Measurements from ENCODE around the gene ASPRV1. TPM values are rescaled to one million over a fixed set of nuclear protein-coding genes. Genes with fewer than 3 reads are reported as not detected.

Gene ASPRV1
- total RNA-seq, 1 donor from 2014 or later, result 0.63 TPM

DNA sequence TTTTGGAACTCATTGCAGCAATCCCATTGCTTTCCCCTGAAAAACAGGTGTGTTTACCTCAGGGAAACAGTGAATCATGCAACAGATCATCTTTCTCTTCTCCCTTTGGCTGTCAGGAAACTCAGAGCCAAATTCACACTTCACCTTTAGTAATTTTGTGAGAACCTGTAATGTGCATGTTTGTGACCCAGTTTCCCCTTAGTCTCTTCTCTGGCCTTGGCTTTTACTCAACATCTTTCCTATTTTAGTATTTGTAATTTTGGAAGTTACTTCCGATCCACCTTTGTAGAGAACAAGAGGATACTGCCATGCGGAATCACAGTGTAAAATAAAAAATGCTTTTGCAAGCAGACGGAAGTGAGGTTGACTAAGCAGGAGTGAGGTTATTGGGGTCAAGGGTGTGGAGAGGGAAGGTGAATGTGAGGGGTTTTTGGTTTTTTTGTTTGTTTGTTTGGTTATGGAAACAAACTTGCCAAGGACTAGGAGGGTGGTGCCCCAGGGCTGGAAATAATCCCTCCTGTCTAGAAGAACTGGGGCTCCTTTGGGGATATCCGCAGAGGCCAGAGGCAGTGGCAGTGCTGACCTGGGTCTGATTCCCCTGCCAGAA is 14.0 kb downstream of the ASPRV1 start:
- no peaks in the 10 kb centered on the region for H3K9me3 ChIP-seq (replicated peaks)
- H3K4me3 ChIP-seq, result no peak overlapping the region
- H3K27ac ChIP-seq (replicated peaks), result no peak overlapping the region
- H3K4me1 ChIP-seq, result no peaks in the 10 kb centered on the region
- no peak for TF ChIP-seq CTCF (IDR thresholded peaks at IDR 0.05; ENCODE audit: borderline replicate concordance)
- H3K27me3 ChIP-seq (ENCODE audit: low read depth), result peaks cover 9% of the 10 kb centered on the region
- intact Hi-C loops (cut with micrococcal nuclease), result no loop called here
- peaks cover 11% of the 10 kb centered on the region for H3K36me3 ChIP-seq
- DNase-seq, result no peak

DNA sequence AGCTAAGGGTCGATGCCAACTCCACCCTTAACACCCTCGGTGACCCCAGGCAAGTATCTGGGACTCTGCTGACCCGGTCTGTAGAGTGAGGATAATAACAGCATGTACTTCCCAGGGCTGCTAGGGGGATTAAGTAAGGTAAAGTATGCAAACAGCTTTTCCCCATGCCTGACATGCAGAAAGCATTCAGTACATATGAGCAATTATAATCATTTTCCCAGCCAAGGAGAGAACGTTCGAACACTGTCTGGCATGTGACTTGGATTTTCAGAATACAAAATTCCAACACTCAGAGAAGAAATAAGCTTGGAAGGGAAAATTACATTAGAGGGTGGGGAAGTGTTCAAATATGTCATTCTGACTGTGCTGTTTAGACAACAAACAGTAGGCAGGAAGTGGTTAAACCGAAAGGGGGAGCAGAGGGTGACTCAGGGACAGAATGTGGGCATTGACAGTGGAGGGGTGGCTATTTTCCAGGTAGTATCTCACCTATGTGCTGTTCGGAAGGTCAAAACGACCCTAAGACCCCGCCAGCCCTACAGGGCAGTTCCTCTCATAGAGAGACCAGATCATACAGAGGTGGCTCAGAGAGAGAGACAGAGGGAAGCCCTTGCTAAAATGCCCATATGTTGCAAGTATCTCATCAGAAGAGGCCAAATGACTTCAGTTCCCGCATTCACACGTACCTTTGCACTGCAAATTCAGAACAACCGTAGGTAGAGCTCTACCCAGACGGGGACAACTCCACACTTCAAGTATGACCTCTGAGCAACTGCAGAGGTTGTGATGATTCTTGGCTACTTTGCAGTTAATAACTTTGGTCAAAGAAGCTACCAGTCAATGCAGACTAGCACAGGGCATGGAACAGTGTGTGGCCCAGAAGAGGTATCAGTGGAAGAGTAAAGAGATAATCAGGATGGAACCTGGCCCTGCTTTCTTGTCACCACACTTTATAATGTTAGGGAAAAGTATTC is 14.8 kb downstream of the ASPRV1 start:
- Histone ChIP-seq H3K4me1 (no peaks in the 10 kb centered on the region), H3K36me3 (peaks cover 19% of the 10 kb centered on the region), H3K27me3 (ENCODE audit: low read depth) (peaks cover 9% of the 10 kb centered on the region), H3K9me3 (replicated peaks) (no peaks in the 10 kb centered on the region), H3K27ac (replicated peaks) (no peak overlapping the region), H3K4me3 (no peak overlapping the region)
- no peak for DNase-seq
- intact Hi-C loops (cut with micrococcal nuclease), result no loop called here
- TF ChIP-seq CTCF (IDR thresholded peaks at IDR 0.05; ENCODE audit: borderline replicate concordance), result no peak

DNA sequence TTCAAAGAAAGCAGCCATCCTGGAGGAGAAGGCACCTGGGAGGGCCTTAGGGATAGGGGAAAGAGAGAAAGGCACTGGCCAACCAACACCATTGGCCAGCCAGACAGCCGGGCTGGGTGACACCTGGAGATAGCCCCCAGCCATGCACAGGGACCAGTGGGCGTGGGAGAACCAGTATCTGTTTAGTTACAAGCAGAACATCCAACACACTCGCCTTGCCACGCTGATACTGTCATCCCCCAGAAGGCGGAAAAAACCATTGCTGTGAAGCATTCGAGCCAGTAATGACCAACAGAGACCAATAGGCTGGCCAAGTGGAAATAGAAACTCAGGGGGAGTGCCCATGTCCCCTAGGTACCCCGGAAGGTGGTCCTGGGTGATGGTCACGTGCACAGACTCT is 15.5 kb downstream of the ASPRV1 start:
- intact Hi-C loops (cut with micrococcal nuclease), result no loop called here

DNA sequence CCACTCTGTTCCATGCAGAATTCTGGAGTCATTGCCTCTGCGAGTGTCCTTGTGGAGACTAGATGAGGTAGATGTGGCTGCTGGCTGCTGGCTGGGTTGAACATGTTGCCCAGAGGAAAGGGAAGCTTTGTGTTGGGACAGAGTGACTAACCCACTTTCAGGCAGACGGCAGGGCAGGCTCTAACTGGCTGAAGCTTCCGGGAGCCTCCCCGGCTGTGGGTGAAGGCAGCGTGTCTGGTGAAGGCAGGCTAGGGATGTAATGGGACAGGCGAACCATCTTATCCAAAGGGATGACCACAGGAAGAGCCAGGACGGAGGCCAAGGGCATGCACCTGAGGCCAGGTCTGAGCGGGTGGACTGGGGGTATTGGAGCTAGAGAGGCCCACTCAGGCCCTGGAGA is 16.0 kb downstream of the ASPRV1 start:
- no peaks in the 10 kb centered on the region for H3K4me1 ChIP-seq
- TF ChIP-seq CTCF (IDR thresholded peaks at IDR 0.05; ENCODE audit: borderline replicate concordance), result no peak
- no peak for DNase-seq
- peaks cover 31% of the 10 kb centered on the region for H3K36me3 ChIP-seq
- H3K27me3 ChIP-seq (ENCODE audit: low read depth), result peaks cover 9% of the 10 kb centered on the region
- no peak overlapping the region for H3K4me3 ChIP-seq
- no peaks in the 10 kb centered on the region for H3K9me3 ChIP-seq (replicated peaks)
- intact Hi-C loops (cut with micrococcal nuclease), result no loop called here
- H3K27ac ChIP-seq (replicated peaks), result no peak overlapping the region

More for the DNA sequence above, 15.5 kb downstream of the ASPRV1 start:
- DNase-seq, result no peak
- Histone ChIP-seq H3K27ac (replicated peaks) (no peak overlapping the region), H3K27me3 (ENCODE audit: low read depth) (peaks cover 9% of the 10 kb centered on the region), H3K36me3 (peaks cover 26% of the 10 kb centered on the region), H3K4me3 (no peak overlapping the region), H3K4me1 (no peaks in the 10 kb centered on the region), H3K9me3 (replicated peaks) (no peaks in the 10 kb centered on the region)
- no peak for TF ChIP-seq CTCF (IDR thresholded peaks at IDR 0.05; ENCODE audit: borderline replicate concordance)

DNA sequence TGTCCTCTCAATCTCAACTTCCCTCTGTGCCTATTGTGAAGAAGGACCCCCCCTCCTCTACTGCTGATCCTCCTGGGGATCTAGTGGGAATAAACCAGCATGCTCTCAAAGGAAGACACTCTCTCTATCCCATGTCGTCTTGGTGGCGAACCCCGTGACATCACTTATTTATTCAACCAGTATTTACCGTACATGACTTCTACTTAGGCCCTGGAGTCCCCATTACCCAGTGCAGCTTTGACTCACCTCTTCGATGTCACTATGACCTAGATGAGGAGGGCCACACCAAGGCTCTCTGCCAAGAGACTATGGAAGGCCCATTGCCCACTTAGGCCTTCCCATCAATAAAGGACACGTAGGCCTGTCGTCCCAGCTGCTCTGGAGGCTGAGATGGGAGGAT is 16.7 kb downstream of the ASPRV1 start:
- Histone ChIP-seq H3K27me3 (ENCODE audit: low read depth) (peaks cover 9% of the 10 kb centered on the region), H3K4me1 (no peaks in the 10 kb centered on the region), H3K4me3 (no peak overlapping the region), H3K9me3 (replicated peaks) (no peaks in the 10 kb centered on the region), H3K36me3 (peaks cover 34% of the 10 kb centered on the region), H3K27ac (replicated peaks) (no peak overlapping the region)
- intact Hi-C loops (cut with micrococcal nuclease), result no loop called here
- no peak for TF ChIP-seq CTCF (IDR thresholded peaks at IDR 0.05; ENCODE audit: borderline replicate concordance)
- no peak for DNase-seq
